Liver (tissue), 9 donors: ENCODE measurements around the gene HELZ2. TPM values are rescaled to one million over a fixed set of nuclear protein-coding genes. Genes with fewer than 3 reads are reported as not detected.

Experiments
- DNase-seq: peaks from one replicate; pipeline ENCODE4 v3.0.0-alpha.2; 2017; ENCODE audit warnings: low spot score
- H3K27ac ChIP-seq, 2 donors: one replicate each; pipeline ENCODE4 v1.7.0; 2013; ENCODE audit warnings: inconsistent platforms in 2 of 2, low read length in 2 of 2, control low read depth in 1 of 2, low read depth in 1 of 2, mild to moderate bottlenecking in 1 of 2
- H3K27me3 ChIP-seq, 4 donors: one replicate each; pipeline versions ENCODE4 v1.6.1 to v1.7.0; 2013; ENCODE audit warnings: low read length in 3 of 4, inconsistent platforms in 1 of 4, mild to moderate bottlenecking in 1 of 4, moderate library complexity in 1 of 4; ENCODE audit not compliant: control insufficient read depth in 4 of 4, insufficient read depth in 4 of 4
- H3K36me3 ChIP-seq, 4 donors: one replicate each; pipeline versions ENCODE4 v1.6.1 to v1.7.0; 2013; ENCODE audit warnings: low read length in 3 of 4, mild to moderate bottlenecking in 3 of 4, low read depth in 1 of 4, moderate library complexity in 1 of 4; ENCODE audit not compliant: control insufficient read depth in 4 of 4, insufficient read depth in 3 of 4
- H3K4me1 ChIP-seq, 4 donors: one replicate each; pipeline versions ENCODE4 v1.6.1 to v1.7.0; 2013; ENCODE audit warnings: low read length in 3 of 4, mild to moderate bottlenecking in 3 of 4, moderate library complexity in 1 of 4; ENCODE audit not compliant: control insufficient read depth in 4 of 4, insufficient read depth in 4 of 4
- H3K4me3 ChIP-seq, 3 donors: one replicate each; pipeline versions ENCODE4 v1.6.1 to v1.7.0; 2013; ENCODE audit warnings: low read length in 3 of 3, control low read depth in 1 of 3, low read depth in 1 of 3, mild to moderate bottlenecking in 1 of 3
- H3K9ac ChIP-seq, 2 donors: one replicate each; pipeline ENCODE4 v1.7.0; 2013; ENCODE audit warnings: low read length in 2 of 2, mild to moderate bottlenecking in 2 of 2, moderate library complexity in 2 of 2, control low read depth in 1 of 2, low read depth in 1 of 2
- H3K9me3 ChIP-seq, 4 donors: one replicate each; pipeline versions ENCODE4 v1.6.1 to v1.7.0; 2013; ENCODE audit warnings: low read length in 3 of 4; ENCODE audit not compliant: control insufficient read depth in 4 of 4
- ATF3 ChIP-seq: IDR thresholded peaks from 2 replicates; pipeline ENCODE4 v1.6.1; 2016; ENCODE audit warnings: antibody characterized with exemption
- EGR1 ChIP-seq, 2 donors: IDR thresholded peaks; 2 replicates each; pipeline ENCODE4 v1.6.1; 2016 to 2018; ENCODE audit warnings: antibody characterized with exemption in 2 of 2, low read depth in 2 of 2
- FOXA1 ChIP-seq: IDR thresholded peaks from 2 replicates; pipeline ENCODE4 v1.6.1; 2016; ENCODE audit warnings: antibody characterized with exemption
- FOXA2 ChIP-seq: IDR thresholded peaks from 2 replicates; pipeline ENCODE4 v1.6.1; 2016; ENCODE audit warnings: antibody characterized with exemption
- GABPA ChIP-seq, 2 donors: IDR thresholded peaks in 1 of 2; conservative IDR thresholded peaks in 1 of 2; 2 replicates each; pipeline ENCODE4 v1.6.1; 2016; ENCODE audit warnings: antibody characterized with exemption in 2 of 2, mild to moderate bottlenecking in 1 of 2, moderate library complexity in 1 of 2
- HNF4A ChIP-seq, 2 donors: conservative IDR thresholded peaks; 2 replicates each; pipeline ENCODE4 v1.6.1; 2016; ENCODE audit warnings: antibody characterized with exemption in 2 of 2, mild to moderate bottlenecking in 2 of 2
- RAD21 ChIP-seq, 2 donors: IDR thresholded peaks; 2 replicates each; pipeline ENCODE4 v1.6.1; 2016; ENCODE audit warnings: antibody characterized with exemption in 2 of 2, mild to moderate bottlenecking in 2 of 2
- RXRA ChIP-seq, 2 donors: IDR thresholded peaks; 2 replicates each; pipeline ENCODE4 v1.6.1; 2017 to 2018; ENCODE audit warnings: antibody characterized with exemption in 2 of 2, mild to moderate bottlenecking in 1 of 2
- TAF1 ChIP-seq: conservative IDR thresholded peaks from 2 replicates; pipeline ENCODE4 v1.6.1; 2016; ENCODE audit warnings: antibody characterized with exemption, mild to moderate bottlenecking
- WGBS: extraction: QIAGEN DNeasy Blood & Tissue Kit; methylation state at CpG from one replicate; pipeline ENCODE4 v1.1.7; 2013; 5-methylcytosine and 5-hydroxymethylcytosine counted together
- polyA plus RNA-seq, 2 donors: library from polyadenylated mRNA; stranded (reverse) in 1 of 2; unstranded in 1 of 2; fragments of 200-250 nt in 1 of 2; fragments of >200 nt in 1 of 2; fragmentation: Nextera tagmentation in 1 of 2; extraction: Ambion mirVana in 1 of 2; gene quantifications; one replicate each; pipeline versions ENCODE4 v1.2.1 to v1.2.3, GENCODE V29; 2013 to 2015
- total RNA-seq, 2 donors: library from RNA; depleted of rRNA; stranded (reverse); fragments of >200 nt; gene quantifications; one replicate each; pipeline ENCODE4 v1.2.3, GENCODE V29; 2014
- TF ChIP-seq, protein P1 (sequence below): IDR thresholded peaks from 2 replicates; pipeline ENCODE4 v1.6.1; 2016; ENCODE audit warnings: antibody characterized with exemption
- TF ChIP-seq, protein P2 (sequence below): fragments of 150-350 bp; IDR thresholded peaks from 2 replicates; pipeline ENCODE4 v1.5.1; 2017; ENCODE audit warnings: improper control_type of control experiment, low read depth, low read length; ENCODE audit not compliant: missing input control
- donor health status: healthy.
- donor health status: healthy.
- donor health status: healthy.
- donor health status: healthy.
- donor health status: healthy.

Gene HELZ2
- total and polyA plus RNA-seq, 4 donors, result 3.7 to 26.6 (median 15.5) TPM

DNA sequence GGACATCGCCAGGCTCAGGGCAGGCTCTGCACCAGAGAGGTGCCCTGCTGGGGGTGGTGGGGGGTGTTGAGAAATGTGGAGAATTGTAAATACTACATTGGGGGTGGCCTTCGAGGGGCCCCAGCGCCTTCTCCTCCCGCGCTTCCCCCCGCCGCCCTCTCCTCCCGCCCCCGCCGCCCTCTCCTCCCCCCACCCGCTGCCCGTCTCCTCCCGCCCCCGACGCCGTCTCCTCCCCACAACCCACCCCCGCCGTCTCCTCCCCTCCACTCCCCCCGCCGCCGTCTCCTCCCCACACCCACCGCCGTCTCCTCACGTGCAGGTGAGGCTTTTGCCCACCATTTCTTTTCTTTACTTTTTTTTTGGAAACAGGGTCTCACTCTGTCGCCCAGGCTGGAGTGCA is 25.0 kb downstream of the HELZ2 start:
- Histone ChIP-seq H3K27ac (no peak overlapping the region), H3K4me3 (no peak overlapping the region), H3K36me3 (no peaks in the 10 kb centered on the region), H3K4me1 (peaks cover 0 to 2% (median 0%) of the 10 kb centered on the region in 4 donors), H3K9ac (no peak overlapping the region), H3K27me3 (peaks cover 0 to 2% (median 0%) of the 10 kb centered on the region in 4 donors), H3K9me3 (peaks cover 0 to 1% (median 0%) of the 10 kb centered on the region in 4 donors)
- DNase-seq, result no peak
- no peak for TF ChIP-seq RXRA (IDR thresholded peaks at IDR 0.05)
- TF ChIP-seq ATF3, result no peak
- WGBS, result 34% methylated on average over 24 of the region's 25 CpGs

- TF ChIP-seq EGR1 (IDR thresholded peaks at IDR 0.05; ENCODE audit: low read depth in 2 of 2) (no peak), RAD21 (IDR thresholded peaks at IDR 0.05) (no peak), FOXA1 (no peak)
- Histone ChIP-seq H3K9me3 (peaks cover 0 to 1% (median 0%) of the 10 kb centered on the region in 4 donors), H3K9ac (no peak overlapping the region), H3K36me3 (no peaks in the 10 kb centered on the region), H3K4me3 (no peak overlapping the region), H3K4me1 (peaks cover 0 to 1% (median 0%) of the 10 kb centered on the region in 4 donors), H3K27me3 (peaks cover 0 to 2% (median 0%) of the 10 kb centered on the region in 4 donors), H3K27ac (no peak overlapping the region)
- DNase-seq, result no peak
- 54% methylated on average over 11 of the region's 11 CpGs for WGBS
Measured at GRCh38 chr20:63548542-63548941, 25.5 kb downstream of the HELZ2 start.

DNA sequence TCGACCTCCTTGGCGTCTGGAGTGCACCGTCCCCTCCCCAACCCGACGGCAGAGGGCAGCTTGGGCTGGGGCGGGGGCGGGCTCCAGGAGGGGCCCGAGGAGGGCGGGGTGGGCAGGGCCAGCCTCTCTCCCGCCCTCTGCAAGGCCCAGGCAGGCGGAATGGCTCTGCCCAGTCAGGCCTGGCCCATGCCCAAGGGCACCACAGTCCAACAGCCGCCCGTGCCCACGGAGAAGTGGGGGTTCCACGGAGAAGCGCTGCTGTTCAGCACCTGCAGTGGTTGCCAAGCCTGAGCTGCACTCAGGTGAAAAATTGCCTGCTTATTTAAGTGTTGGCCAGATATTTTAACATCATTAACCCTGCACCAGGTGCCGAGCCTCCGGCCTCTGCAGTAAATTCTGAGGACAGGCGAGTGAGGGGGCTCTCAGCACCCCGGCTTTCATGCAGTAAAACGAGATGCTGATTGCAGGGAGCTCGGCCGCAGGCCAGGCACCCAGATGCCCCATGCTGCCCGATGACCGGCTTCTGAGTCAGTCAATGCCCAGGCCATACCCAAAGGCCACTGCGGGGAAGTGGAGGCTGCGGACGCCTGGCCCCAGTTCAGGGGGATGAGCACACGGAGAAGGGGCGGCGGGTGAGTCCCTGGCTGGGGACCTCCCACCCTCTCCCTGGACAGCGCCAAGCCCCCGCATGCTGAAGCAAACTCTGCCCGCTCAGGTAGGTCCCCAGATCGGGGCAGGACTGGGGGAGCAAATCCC is 26.1 kb downstream of the HELZ2 start, which contains the start of gene SRMS:
Gene SRMS, minus strand, starts transcription at position 25 of the 756 bp plus-strand sequence. CDS start 286 bp downstream, outside the sequence.
- Histone ChIP-seq H3K27me3 (peaks cover 0 to 2% (median 0%) of the 10 kb centered on the region in 4 donors), H3K27ac (no peak within 1 kb of the TSS), H3K4me1 (no peaks in the 10 kb centered on the region), H3K9me3 (no peaks in the 10 kb centered on the region), H3K9ac (no peak within 1 kb of the TSS), H3K4me3 (no peak within 1 kb of the TSS), H3K36me3 (no peaks in the 10 kb centered on the region)
- DNase-seq, result no peak
- TF ChIP-seq, protein P1, sequence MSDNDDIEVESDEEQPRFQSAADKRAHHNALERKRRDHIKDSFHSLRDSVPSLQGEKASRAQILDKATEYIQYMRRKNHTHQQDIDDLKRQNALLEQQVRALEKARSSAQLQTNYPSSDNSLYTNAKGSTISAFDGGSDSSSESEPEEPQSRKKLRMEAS, result no peak
- TF ChIP-seq TAF1 (no peak), HNF4A (conservative IDR thresholded peaks at IDR 0.05) (no peak), GABPA (IDR thresholded peaks at IDR 0.05 in 1 of 2, conservative IDR thresholded peaks at IDR 0.05 in 1 of 2) (no peak), EGR1 (IDR thresholded peaks at IDR 0.05; ENCODE audit: low read depth in 2 of 2) (no peak), FOXA2 (no peak)
- TF ChIP-seq, protein P2, sequence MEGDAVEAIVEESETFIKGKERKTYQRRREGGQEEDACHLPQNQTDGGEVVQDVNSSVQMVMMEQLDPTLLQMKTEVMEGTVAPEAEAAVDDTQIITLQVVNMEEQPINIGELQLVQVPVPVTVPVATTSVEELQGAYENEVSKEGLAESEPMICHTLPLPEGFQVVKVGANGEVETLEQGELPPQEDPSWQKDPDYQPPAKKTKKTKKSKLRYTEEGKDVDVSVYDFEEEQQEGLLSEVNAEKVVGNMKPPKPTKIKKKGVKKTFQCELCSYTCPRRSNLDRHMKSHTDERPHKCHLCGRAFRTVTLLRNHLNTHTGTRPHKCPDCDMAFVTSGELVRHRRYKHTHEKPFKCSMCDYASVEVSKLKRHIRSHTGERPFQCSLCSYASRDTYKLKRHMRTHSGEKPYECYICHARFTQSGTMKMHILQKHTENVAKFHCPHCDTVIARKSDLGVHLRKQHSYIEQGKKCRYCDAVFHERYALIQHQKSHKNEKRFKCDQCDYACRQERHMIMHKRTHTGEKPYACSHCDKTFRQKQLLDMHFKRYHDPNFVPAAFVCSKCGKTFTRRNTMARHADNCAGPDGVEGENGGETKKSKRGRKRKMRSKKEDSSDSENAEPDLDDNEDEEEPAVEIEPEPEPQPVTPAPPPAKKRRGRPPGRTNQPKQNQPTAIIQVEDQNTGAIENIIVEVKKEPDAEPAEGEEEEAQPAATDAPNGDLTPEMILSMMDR, result no peak
- WGBS, result 53% methylated on average over 35 of the region's 35 CpGs
